Adipocyte (in vitro differentiated cells): ENCODE data around the gene AHSG.
"Not testable (repeated sequence)": the region's sequence is repeated elsewhere in the genome, so short reads cannot be mapped to it uniquely, and the experiment has no call there.

Source experiments
- DNase-seq: peaks from one replicate; pipeline ENCODE4 v3.0.0-alpha.2; 2015; ENCODE audit warnings: low read depth
- H3K27me3 ChIP-seq: replicated peaks from 2 replicates; pipeline ENCODE4 v1.7.0; 2013; ENCODE audit warnings: mild to moderate bottlenecking, low read length, moderate library complexity; ENCODE audit not compliant: control insufficient read depth, insufficient read depth
- H3K36me3 ChIP-seq: 2 replicates; pipeline ENCODE4 v1.7.0; 2013; ENCODE audit warnings: low read length, mild to moderate bottlenecking, moderate library complexity; ENCODE audit not compliant: control insufficient read depth, insufficient read depth, severe bottlenecking
- H3K4me1 ChIP-seq: 2 replicates; pipeline ENCODE4 v1.7.0; 2013; ENCODE audit warnings: mild to moderate bottlenecking, low read length, moderate library complexity; ENCODE audit not compliant: control insufficient read depth, insufficient read depth
- H3K4me3 ChIP-seq: 2 replicates; pipeline ENCODE4 v1.7.0; 2013; ENCODE audit warnings: mild to moderate bottlenecking, low read length, moderate library complexity
- H3K9ac ChIP-seq: 2 replicates; pipeline ENCODE4 v1.7.0; 2013; ENCODE audit warnings: mild to moderate bottlenecking, low read length, moderate library complexity
- H3K9me3 ChIP-seq: 2 replicates; pipeline ENCODE4 v1.7.0; 2013; ENCODE audit warnings: mild to moderate bottlenecking, low read length, moderate library complexity; ENCODE audit not compliant: control insufficient read depth

AHSG gene

DNA sequence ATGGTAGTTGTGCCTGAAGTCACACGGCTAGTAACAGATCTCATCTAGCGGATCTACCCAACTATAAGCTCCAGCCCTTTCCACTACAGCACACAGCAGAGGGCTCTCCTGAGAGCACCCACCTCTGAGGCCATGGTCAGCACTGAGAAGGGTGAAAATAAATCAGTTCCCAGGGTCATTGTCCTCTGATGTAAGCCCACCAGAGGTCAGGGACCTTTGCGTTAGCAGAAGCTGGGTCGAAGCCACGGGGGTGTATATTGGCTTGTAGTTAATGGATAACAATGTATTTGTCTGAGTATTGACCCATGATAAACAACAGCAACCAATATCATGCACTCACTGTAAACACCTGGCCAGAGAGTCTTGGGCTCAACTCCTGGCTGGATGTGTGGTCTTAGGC is 21.3 kb downstream of the AHSG start:
- not testable (repeated sequence) for H3K36me3 ChIP-seq, H3K4me1 ChIP-seq, H3K9me3 ChIP-seq

DNA sequence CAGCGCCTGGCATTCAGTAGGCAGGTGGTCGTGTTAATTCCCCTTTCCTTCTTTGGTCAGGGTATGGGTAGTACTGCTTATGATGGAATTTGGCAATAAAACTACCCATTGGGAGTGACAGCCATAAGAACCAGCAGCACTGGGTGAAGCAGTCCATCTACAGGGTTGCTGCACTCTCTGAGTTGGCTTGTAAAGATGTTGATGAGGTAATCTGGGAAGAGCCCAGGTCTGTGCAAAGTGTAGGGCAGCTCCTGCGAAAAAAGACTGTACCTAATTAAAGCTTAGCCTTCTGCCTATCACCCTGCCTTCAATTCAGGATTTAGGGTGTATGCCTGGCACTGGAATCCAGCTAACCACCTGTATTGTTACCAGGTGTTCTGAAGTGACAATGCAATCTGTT is 22.7 kb downstream of the AHSG start:
- H3K4me1 ChIP-seq: peaks cover 4% of the 10 kb centered on the region
- no peak for DNase-seq
- no peak overlapping the region for H3K9ac ChIP-seq
- no peaks in the 10 kb centered on the region for H3K36me3 ChIP-seq
- H3K9me3 ChIP-seq: no peaks in the 10 kb centered on the region
- no peak overlapping the region for H3K4me3 ChIP-seq
- H3K27me3 ChIP-seq: peaks cover 45% of the 10 kb centered on the region

More for the DNA sequence above, 21.3 kb downstream of the AHSG start:
- not testable (repeated sequence) for H3K4me3 ChIP-seq, DNase-seq, H3K9ac ChIP-seq
- H3K27me3 ChIP-seq: peaks cover 42% of the 10 kb centered on the region

DNA sequence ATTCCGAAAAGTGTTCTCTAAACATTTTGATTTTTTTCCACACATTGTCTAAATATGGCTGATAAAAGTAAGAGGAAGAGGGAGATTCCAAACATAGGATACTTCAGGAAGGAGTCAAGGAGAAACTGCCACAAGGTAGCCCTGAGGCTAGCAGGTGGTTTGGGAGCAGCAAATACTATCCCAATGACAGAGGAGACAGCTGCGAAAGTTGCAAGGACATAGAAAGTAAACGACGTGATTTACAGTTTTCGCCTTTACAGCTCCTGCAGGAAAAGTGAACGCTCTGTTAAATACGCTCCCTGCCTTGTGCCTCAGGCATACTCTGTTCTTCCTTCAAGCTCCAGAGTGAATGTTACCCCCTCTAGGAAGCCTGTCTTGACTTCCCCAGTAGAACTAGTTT is 23.7 kb downstream of the AHSG start:
- no peak overlapping the region for H3K9ac ChIP-seq
- no peaks in the 10 kb centered on the region for H3K9me3 ChIP-seq
- no peaks in the 10 kb centered on the region for H3K36me3 ChIP-seq
- peaks cover 35% of the 10 kb centered on the region for H3K27me3 ChIP-seq
- peaks cover 9% of the 10 kb centered on the region for H3K4me1 ChIP-seq
- no peak overlapping the region for H3K4me3 ChIP-seq
- DNase-seq: no peak

DNA sequence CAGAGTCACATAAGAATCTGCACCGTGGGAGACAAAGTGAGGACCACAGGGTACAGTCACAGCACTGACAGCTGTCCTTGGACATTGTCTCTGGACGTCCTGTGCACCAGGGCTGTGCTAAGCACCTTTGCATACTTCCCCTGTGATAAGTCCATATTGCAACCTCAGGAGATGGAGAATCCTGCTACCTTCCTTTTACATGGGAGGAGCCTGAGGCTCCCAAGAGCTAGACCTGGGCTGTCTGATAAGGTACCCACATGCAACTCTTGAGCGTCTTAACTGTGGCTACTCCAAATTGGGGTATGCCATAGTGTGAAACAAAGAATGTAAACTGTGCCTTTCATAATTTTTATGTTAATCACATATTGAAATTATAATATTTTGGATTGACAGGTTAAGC is 24.8 kb downstream of the AHSG start:
- no peaks in the 10 kb centered on the region for H3K36me3 ChIP-seq

GRCh38 chr3:186638259-186638658 is 25.4 kb downstream of the AHSG start:
- Histone ChIP-seq H3K4me3 (no peak overlapping the region), H3K9me3 (no peaks in the 10 kb centered on the region), H3K9ac (no peak overlapping the region), H3K27me3 (peaks cover 47% of the 10 kb centered on the region), H3K4me1 (peaks cover 9% of the 10 kb centered on the region), H3K36me3 (no peaks in the 10 kb centered on the region)
- DNase-seq: no peak

More for the DNA sequence above, 24.8 kb downstream of the AHSG start:
- Histone ChIP-seq H3K4me3 (no peak overlapping the region), H3K4me1 (peaks cover 9% of the 10 kb centered on the region), H3K9me3 (no peaks in the 10 kb centered on the region), H3K27me3 (peaks cover 41% of the 10 kb centered on the region), H3K9ac (no peak overlapping the region)
- no peak for DNase-seq

- H3K4me1 ChIP-seq: peaks cover 9% of the 10 kb centered on the region
- H3K36me3 ChIP-seq: no peaks in the 10 kb centered on the region
- no peak within 1 kb of the TSS for H3K4me3 ChIP-seq
- DNase-seq: no peak
- no peak within 1 kb of the TSS for H3K9ac ChIP-seq
- no peaks in the 10 kb centered on the region for H3K9me3 ChIP-seq
- peaks cover 57% of the 10 kb centered on the region for H3K27me3 ChIP-seq
These were observed 27.1 kb downstream of the AHSG start, which contains the start of gene FETUB for GRCh38 chr3:186639778-186640472. FETUB (plus strand) TSS chr3:186640399; CDS start chr3:186640461, 62 bp downstream.

DNA sequence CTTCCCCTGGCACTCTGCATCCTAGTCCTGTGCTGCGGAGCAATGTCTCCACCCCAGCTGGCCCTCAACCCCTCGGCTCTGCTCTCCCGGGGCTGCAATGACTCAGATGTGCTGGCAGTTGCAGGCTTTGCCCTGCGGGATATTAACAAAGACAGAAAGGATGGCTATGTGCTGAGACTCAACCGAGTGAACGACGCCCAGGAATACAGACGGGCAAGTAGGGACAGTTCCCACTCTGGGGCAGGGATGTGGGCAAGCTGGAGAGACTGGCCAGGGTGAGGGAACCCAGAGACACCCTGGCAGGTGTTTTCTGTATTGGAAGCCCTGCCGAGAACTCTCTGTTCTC is 27.6 kb downstream of the AHSG start:
- H3K9me3 ChIP-seq: no peaks in the 10 kb centered on the region
- H3K4me3 ChIP-seq: no peak overlapping the region
- no peak overlapping the region for H3K9ac ChIP-seq
- no peak for DNase-seq
- H3K4me1 ChIP-seq: peaks cover 9% of the 10 kb centered on the region
- no peaks in the 10 kb centered on the region for H3K36me3 ChIP-seq
- H3K27me3 ChIP-seq: peaks cover 57% of the 10 kb centered on the region

- DNase-seq: no peak
- Histone ChIP-seq H3K4me3 (no peak overlapping the region), H3K4me1 (peaks cover 9% of the 10 kb centered on the region), H3K9me3 (no peaks in the 10 kb centered on the region), H3K27me3 (peaks cover 55% of the 10 kb centered on the region), H3K9ac (no peak overlapping the region), H3K36me3 (no peaks in the 10 kb centered on the region)
These were observed 28.1 kb downstream of the AHSG start for GRCh38 chr3:186640929-186641328.

GRCh38 chr3:186642014-186642413 is 29.2 kb downstream of the AHSG start:
- H3K9ac ChIP-seq: no peak overlapping the region
- H3K4me3 ChIP-seq: no peak overlapping the region
- H3K9me3 ChIP-seq: no peaks in the 10 kb centered on the region
- H3K27me3 ChIP-seq: peaks cover 44% of the 10 kb centered on the region
- peaks cover 9% of the 10 kb centered on the region for H3K4me1 ChIP-seq
- no peaks in the 10 kb centered on the region for H3K36me3 ChIP-seq
- DNase-seq: no peak

DNA sequence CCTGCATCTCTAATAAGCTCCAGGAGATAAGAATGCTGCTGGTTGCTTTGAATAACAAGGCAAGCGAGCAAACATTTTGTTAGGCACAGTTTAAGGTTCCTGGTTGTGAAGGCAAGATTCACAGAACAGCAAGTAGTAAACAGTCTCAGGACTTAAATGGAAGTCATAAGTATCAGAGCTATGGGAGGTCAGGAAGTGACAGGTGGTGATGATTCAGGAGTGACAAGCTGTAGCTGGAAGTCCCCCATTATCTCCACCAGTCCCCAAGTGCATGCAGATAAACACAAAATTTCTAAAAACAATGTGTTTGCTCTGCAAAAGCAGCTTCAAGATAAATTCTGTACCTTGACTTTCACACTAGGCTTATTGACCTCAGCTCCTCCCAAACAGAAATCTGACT is 30.6 kb downstream of the AHSG start:
- H3K4me1 ChIP-seq: peaks cover 9% of the 10 kb centered on the region
- no peak overlapping the region for H3K4me3 ChIP-seq
- peaks cover 35% of the 10 kb centered on the region for H3K27me3 ChIP-seq
- no peaks in the 10 kb centered on the region for H3K36me3 ChIP-seq
- no peaks in the 10 kb centered on the region for H3K9me3 ChIP-seq
- H3K9ac ChIP-seq: no peak overlapping the region
- DNase-seq: no peak

GRCh38 chr3:186644683-186645082 is 31.8 kb downstream of the AHSG start:
- no peak for DNase-seq
- Histone ChIP-seq H3K27me3 (peaks cover 30% of the 10 kb centered on the region), H3K9me3 (no peaks in the 10 kb centered on the region), H3K9ac (no peak overlapping the region), H3K36me3 (no peaks in the 10 kb centered on the region), H3K4me3 (no peak overlapping the region), H3K4me1 (peaks cover 9% of the 10 kb centered on the region)

GRCh38 chr3:186646106-186646505 is 33.2 kb downstream of the AHSG start:
- H3K4me3 ChIP-seq: no peak overlapping the region
- no peak for DNase-seq
- peaks cover 26% of the 10 kb centered on the region for H3K27me3 ChIP-seq
- no peaks in the 10 kb centered on the region for H3K4me1 ChIP-seq
- no peaks in the 10 kb centered on the region for H3K36me3 ChIP-seq
- no peak overlapping the region for H3K9ac ChIP-seq
- no peaks in the 10 kb centered on the region for H3K9me3 ChIP-seq
